Measurements from ENCODE around the gene MAGI2. TPM values are rescaled to one million over a fixed set of nuclear protein-coding genes. Genes with fewer than 3 reads are reported as not detected.

MAGI2 gene
- total RNA-seq, 2 donors from 2014 or later = 10.3 to 19.2 TPM

- H3K9me3 Mint-ChIP-seq = no peaks in the 10 kb centered on the region
- H3K4me1 Mint-ChIP-seq = no peaks in the 10 kb centered on the region
- Histone ChIP-seq H3K4me3 (ENCODE audit: low read length) (no peak overlapping the region), H3K9me3 (ENCODE audit: control insufficient read depth, low read length) (no peaks in the 10 kb centered on the region), H3K27me3 (ENCODE audit: control insufficient read depth, insufficient read depth, low read length, poor library complexity, severe bottlenecking) (no peaks in the 10 kb centered on the region), H3K36me3 (ENCODE audit: control insufficient read depth, insufficient read depth, low read length) (no peaks in the 10 kb centered on the region), H3K9ac (ENCODE audit: extremely low read depth, low read length, poor library complexity, severe bottlenecking) (no peak overlapping the region), H3K4me1 (ENCODE audit: control insufficient read depth, insufficient read depth, low read length) (no peaks in the 10 kb centered on the region), H3K27ac (ENCODE audit: low read depth, low read length) (no peak overlapping the region)
- H3K4me3 Mint-ChIP-seq = no peak overlapping the region
- no peaks in the 10 kb centered on the region for H3K36me3 Mint-ChIP-seq (ENCODE audit: low read depth)
- no peaks in the 10 kb centered on the region for H3K27me3 Mint-ChIP-seq (ENCODE audit: insufficient read depth)
- no peak for DNase-seq
- WGBS, 2 experiments (ENCODE audit: insufficient coverage in 1 of 2, insufficient read length in 1 of 2) = 95% methylated on average over 1 of the region's 1 CpG; no CpG with 5 or more reads in 1 of the 2 experiments
- H3K27ac Mint-ChIP-seq = no peak overlapping the region
- TF ChIP-seq CTCF (conservative IDR thresholded peaks at IDR 0.05) = no peak
These were observed 1174.0 kb downstream of the MAGI2 start for GRCh38 chr7:78279457-78279856.

- Histone ChIP-seq H3K27me3 (ENCODE audit: control insufficient read depth, insufficient read depth, low read length, poor library complexity, severe bottlenecking) (no peaks in the 10 kb centered on the region), H3K4me1 (ENCODE audit: control insufficient read depth, insufficient read depth, low read length) (no peaks in the 10 kb centered on the region), H3K9ac (ENCODE audit: extremely low read depth, low read length, poor library complexity, severe bottlenecking) (no peak overlapping the region), H3K27ac (ENCODE audit: low read depth, low read length) (no peak overlapping the region), H3K36me3 (ENCODE audit: control insufficient read depth, insufficient read depth, low read length) (no peaks in the 10 kb centered on the region), H3K9me3 (ENCODE audit: control insufficient read depth, low read length) (no peaks in the 10 kb centered on the region), H3K4me3 (ENCODE audit: low read length) (no peak overlapping the region)
- Mint-ChIP-seq H3K4me3 (no peak overlapping the region), H3K9me3 (no peaks in the 10 kb centered on the region), H3K4me1 (no peaks in the 10 kb centered on the region), H3K27ac (no peak overlapping the region), H3K27me3 (ENCODE audit: insufficient read depth) (no peaks in the 10 kb centered on the region), H3K36me3 (ENCODE audit: low read depth) (no peaks in the 10 kb centered on the region)
- 88 to 93% methylated on average over 4 of the region's 4 CpGs for WGBS, 2 experiments (ENCODE audit: insufficient coverage in 1 of 2, insufficient read length in 1 of 2)
- no peak for TF ChIP-seq CTCF (conservative IDR thresholded peaks at IDR 0.05)
- no peak for DNase-seq
These were observed 1174.4 kb downstream of the MAGI2 start for GRCh38 chr7:78279032-78279431.

- Histone ChIP-seq H3K4me3 (ENCODE audit: low read length) (no peak overlapping the region), H3K4me1 (ENCODE audit: control insufficient read depth, insufficient read depth, low read length) (peaks cover 5% of the 10 kb centered on the region), H3K9me3 (ENCODE audit: control insufficient read depth, low read length) (no peaks in the 10 kb centered on the region), H3K27me3 (ENCODE audit: control insufficient read depth, insufficient read depth, low read length, poor library complexity, severe bottlenecking) (no peaks in the 10 kb centered on the region), H3K27ac (ENCODE audit: low read depth, low read length) (no peak overlapping the region), H3K36me3 (ENCODE audit: control insufficient read depth, insufficient read depth, low read length) (no peaks in the 10 kb centered on the region), H3K9ac (ENCODE audit: extremely low read depth, low read length, poor library complexity, severe bottlenecking) (no peak overlapping the region)
- Mint-ChIP-seq H3K36me3 (ENCODE audit: low read depth) (no peaks in the 10 kb centered on the region), H3K4me3 (no peak overlapping the region), H3K27me3 (ENCODE audit: insufficient read depth) (no peaks in the 10 kb centered on the region), H3K27ac (no peak overlapping the region), H3K4me1 (peaks cover 18% of the 10 kb centered on the region), H3K9me3 (peaks cover 15% of the 10 kb centered on the region)
- TF ChIP-seq CTCF (conservative IDR thresholded peaks at IDR 0.05) = no peak
- WGBS, 2 experiments (ENCODE audit: insufficient coverage in 1 of 2, insufficient read length in 1 of 2) = 90 to 96% methylated on average over 1 of the region's 1 CpG
- no peak for DNase-seq
These were observed 1186.3 kb downstream of the MAGI2 start for GRCh38 chr7:78267141-78267540.
